GM19035 (cell line): ENCODE results near the gene MAML3.

Source experiments
- ATAC-seq: cut with Tn5 transposase; IDR thresholded peaks from one replicate; pipeline ENCODE4 v1.9.1; 2021; ENCODE audit not compliant: unreplicated experiment

The MAML3 gene

DNA sequence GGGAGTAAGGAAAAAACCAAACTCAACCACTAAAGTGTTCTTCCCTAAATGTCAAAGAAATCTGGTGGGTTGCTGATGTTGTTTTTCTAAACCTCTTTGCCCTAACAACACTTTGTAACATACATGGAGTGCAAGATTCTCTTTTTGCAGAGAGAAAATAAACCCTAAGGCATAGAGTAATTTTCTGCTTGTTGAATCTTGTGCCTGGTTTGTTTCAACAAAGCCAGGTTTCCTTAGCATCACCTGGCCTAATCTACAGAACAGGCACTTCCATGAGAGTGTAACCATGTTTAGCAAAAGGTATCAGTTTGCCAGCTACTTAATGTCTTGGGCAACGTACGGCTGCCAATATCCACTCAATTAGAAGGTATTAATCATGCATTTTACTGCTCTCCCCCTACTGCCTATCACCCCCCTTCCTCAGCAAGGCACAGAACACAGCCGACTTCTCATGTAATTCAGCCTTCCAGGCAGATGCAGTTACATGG lies 219.2 kb downstream of the MAML3 start:
- ATAC-seq: no peak

DNA sequence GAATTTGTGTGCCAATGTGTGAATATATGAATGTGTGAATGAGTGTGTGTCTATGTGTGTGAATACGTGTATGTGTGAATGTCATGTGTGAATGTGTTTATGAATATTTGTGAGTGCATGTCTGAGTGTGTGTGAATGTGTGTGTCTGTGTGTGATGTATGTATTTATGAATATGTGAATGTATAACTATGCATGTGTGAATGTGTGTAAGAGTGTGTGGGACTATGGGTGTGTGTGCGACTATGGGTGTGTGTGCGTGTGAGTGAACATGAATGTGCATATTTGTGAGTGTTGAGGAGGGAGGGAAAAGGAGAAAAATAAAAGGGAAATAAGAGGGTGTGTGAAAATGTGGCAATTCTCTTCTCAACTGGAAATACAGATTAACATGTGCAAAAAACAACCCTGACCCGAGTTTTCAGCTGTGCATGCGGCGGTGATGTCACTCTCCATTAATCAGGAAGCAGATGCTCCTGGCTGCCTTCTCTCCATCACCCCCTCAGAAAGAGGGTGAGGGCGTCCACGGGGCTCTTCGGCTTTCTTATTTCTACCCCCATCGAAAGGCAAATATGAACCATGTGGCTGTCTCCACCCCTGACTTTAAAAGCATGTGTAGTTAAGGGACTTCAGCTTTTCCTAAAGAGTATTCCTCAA lies 219.8 kb downstream of the MAML3 start:
- no peak for ATAC-seq

DNA sequence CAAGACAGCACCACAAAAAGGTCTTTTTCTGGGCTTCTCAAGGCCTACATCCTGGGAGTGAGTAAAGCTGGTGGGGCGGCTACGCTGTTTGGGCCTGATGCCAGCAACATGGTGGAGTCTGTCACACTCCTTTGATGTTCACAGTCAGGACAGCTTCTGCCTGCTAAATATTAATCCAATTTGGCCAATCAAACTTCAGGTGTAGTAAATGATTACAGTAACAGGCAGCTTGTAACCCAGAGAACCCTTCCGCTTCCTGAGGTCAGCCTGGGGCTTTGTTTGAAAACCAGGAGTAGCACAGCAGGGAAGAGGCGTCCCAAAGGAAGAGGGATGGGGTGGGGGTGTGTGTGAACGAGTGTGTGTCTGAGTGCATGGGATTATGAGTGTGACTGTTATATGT lies 220.4 kb downstream of the MAML3 start:
- no peak for ATAC-seq

DNA sequence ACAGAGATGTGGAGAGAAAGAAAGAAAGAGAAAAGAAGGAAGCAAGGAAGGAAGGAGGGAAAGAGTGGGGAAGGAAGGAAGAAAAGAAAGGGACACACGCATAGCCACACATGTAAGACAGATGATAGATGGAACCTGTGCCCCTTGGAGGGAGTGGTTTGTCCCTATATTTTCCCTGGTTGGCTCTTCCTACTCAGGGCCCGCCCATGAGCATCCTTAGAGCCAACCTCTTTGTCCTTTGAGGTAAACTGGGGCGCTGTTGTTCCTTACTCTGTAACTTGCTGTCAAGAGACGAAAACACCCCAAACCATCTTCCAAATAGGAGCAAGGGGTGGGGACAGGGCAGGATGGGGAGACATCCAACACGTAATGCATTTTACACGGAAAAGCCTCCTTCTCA lies 220.9 kb downstream of the MAML3 start:
- no peak for ATAC-seq

DNA sequence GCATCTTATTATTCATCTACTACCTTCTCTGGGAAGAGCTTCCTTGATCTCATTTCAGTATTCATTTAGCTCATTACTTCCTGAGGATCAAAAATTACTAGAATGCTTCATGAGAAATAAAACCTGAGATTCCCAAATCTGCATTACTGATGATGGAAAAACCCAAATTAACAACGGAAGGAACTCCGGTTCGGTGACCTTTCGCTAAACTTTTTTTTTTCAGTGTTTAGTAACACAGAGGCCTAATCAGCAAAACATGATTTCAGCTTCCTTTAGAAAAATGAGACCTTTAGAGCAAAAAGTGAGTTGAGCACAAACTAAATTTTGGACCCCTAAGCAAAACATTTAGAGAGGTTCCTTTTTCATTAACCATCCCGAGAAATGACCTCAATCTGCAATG lies 229.2 kb downstream of the MAML3 start:
- no peak for ATAC-seq

DNA sequence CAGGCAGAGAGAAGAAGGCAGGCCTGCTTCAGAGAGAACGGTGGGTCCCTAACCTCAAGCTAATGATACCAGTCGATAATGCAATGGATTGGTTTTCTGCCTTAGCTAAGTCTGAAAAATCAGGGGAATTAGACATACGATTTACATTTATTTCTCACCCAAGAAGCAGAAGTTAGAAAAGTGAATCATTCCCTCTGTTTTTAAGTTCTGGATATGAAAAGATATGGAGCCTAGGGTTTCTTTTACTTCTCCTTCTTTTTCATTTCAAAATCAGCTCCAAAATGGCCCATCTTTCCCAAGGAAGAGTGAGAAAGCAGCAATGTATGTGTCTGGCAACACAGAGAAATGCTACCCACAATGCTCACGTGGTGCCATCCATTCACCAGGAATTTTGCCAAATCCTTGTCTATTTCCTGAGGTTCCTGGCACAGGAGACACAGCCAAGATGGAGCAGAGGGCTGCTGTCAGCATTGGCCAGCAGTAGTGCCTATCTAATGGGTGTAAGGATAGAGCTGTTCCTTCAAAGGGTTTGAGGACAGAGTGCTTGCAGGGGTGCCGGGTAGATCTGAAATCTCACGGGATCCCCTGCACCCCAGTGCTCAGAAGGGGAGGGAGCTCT lies 231.5 kb downstream of the MAML3 start:
- ATAC-seq: no peak

DNA sequence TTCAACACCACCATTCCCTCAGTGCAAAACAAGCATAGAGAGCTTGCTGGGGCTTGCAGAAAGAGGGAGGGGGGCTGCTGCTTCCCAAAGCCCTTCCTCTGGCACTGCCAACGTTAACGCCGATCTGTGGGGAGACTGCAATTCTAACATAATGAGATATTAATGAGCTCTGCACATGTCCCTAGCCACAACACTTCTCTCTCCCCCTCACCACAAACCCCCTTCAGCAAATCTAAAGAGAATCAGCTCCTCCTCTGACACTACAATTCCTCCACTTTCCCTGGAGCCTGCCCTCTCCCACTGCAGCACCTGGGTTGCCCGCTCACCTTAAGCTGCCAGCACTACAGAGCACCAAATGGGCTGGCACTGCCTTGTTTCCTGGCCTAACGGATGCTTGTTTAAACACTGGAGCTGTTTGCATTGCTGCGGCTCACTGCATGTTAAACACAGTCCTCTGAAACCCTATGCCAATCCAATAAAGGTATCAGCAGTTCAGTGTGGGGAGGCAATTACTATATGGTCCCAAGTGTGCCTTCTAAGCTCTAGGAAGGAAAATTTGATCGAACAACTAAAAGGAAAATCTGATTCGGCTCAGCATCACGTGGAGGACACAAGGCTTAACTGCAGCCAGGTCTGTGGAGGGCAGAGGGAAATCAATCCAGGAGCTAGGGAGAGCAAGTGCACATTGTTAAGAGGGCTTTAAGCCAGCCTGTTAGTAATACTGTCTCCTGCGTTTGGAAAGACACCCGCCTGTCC lies 232.4 kb downstream of the MAML3 start:
- no peak for ATAC-seq

DNA sequence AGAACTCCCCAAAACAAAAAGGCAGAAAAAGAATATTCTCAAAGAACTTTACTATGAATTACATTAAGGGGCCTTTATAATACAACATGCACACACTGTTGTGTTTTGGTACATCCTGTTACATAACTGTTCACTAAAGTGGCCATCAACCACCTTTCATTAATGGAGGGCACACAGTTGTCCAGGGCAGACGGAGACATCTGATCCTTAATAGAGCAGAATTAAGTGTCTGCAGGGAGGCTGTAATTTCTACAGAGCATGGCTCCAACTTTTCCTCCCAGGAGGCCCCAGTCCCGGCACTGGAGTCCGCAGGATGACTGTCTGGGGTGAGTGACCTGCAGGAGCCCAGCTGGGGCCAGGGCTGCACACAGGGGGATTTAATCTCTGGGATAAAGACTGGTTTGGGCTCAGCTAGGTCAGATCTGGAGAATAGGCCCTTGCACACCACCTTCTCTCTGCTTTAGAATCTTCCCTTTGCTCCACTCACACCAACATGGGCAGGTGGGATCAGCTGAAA lies 233.4 kb downstream of the MAML3 start:
- ATAC-seq: no peak

DNA sequence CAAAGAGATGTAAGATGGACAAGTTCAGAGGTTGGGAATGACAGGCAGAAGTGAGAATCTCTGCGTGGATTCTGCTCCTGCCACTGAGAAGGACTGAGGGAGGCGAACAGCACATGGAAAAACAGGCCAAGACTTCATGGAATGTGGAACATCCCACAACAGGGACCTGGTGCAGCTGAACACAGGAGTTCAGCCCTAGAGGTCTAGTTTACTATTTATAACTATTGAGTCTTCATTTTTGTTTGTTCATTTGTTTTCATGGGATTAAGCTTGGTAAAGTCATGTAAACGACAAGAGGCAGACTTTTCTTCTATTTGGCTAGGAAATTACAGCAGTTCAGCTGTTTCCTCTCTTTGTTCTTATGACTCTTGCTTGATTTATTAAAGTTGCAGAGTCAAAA lies 234.5 kb downstream of the MAML3 start:
- ATAC-seq: no peak

DNA sequence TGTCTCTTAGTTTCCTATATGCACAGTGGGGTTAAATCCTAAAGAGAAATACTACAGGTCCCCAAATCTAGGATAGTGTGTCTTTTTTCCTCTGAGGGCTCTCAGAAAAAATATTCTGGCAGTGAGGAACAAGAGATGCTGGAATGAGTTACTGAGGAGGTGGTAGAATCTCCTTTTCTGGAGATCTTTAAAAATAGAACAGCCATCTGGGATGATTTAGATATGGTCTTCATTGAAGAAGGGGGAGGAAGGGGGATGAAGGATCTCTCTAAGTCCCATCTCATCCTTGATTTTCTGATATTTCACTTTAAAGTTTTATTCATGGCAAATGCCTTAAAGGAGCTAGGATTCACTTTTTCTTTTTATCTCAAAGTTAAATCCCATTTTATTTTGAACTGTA lies 235.0 kb downstream of the MAML3 start:
- no peak for ATAC-seq

DNA sequence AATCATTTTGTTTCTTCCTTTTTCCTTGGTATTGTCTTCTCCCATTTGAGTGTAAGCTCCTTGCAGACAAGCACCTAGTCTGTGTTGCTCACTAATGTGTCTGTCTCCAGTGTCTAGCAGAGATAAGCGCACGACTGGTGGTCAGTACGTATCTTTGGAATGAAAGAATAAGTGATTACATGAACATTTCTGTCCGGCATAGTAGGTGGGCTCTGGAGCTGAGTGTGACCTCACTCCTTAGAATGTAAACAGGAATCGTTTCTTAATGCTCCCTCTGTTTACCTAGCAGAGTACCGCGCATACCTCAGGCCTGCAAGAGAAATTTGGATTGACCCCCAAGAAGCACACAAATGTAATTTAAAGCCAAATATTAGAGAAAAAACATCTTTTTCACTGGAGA lies 235.4 kb downstream of the MAML3 start:
- ATAC-seq: no peak

DNA sequence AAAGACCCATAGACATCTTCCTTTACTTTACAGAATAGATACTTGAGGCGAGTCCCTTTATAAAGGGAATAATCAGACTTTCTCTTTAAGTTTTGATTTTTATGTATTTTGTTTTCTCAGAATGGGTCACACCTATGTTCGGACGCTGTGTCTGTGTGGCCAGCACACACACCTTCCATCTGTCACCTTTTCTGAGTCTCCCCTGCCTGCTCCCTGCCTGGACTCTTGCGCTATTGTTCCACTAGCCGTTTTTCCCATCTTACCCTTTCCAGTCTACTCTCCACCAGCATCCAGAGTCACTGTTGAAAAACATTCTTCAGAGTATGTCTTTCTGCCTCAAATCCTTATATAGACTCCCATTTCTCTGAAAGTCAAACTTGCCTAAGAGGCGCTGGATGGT lies 236.1 kb downstream of the MAML3 start:
- no peak for ATAC-seq

DNA sequence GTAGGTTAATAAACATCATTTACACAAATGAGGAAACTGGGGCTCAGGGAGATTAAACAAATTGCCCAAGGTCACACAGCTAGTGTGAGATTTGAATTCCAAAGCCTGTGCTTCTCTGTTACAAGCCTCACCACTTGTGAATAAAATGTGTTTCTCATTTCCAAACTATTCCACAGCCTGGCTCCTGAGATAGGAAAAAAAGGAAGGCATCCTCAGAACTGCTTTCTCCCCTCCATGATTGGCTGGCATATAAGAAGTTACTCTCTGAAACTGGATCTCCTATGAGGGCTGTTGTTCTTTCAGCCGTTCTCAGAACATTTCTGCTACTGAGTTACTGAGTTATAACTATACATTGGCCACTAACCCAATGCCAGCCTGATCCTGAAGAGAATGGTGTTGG lies 237.9 kb downstream of the MAML3 start:
- no peak for ATAC-seq

DNA sequence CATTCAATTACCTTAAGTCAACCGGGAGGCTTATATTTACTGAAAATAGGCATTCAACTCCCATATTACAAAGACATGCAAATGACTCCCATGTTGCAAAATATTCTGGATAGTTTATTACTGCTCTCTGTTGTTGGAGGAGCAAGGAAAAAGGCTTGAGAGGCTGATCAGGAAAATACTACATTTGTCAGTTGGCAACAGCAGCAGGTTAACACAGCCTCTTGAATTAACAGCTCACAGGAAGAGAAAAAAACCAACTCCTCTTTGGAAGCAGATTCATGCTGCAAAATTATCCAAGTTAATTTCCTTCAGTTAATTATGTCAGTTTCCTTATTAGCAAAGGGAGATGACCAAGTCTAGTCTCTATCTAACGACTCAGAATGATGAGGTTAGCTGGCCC lies 238.9 kb downstream of the MAML3 start:
- no peak for ATAC-seq

DNA sequence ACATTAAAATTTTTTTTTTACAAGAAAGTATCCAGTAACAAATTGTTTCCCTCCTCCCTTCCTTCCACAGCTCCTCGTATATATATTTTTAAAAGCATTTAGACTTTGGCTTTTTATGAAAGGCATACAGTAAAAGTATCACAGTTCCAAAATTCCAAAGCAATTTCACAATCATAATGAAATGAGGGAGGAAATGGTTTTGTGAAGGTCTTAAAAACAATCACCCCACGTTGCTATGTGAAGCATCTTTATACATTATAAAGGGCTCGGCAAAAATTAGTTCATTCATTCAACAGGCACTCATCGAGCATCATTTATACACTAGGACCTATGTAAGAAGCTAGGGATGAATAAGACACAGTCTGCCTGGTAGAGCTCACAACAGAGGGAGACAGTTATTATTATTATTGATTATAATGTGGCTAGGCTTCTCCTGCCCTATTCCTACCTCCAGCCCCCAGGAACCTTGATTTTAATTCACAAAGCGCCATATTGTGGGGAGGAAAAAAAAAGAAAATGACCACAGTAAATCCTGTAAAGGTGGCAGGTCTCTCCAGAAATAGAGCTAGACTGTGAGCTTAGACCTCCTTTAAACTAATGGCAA lies 239.9 kb downstream of the MAML3 start:
- ATAC-seq: no peak

DNA sequence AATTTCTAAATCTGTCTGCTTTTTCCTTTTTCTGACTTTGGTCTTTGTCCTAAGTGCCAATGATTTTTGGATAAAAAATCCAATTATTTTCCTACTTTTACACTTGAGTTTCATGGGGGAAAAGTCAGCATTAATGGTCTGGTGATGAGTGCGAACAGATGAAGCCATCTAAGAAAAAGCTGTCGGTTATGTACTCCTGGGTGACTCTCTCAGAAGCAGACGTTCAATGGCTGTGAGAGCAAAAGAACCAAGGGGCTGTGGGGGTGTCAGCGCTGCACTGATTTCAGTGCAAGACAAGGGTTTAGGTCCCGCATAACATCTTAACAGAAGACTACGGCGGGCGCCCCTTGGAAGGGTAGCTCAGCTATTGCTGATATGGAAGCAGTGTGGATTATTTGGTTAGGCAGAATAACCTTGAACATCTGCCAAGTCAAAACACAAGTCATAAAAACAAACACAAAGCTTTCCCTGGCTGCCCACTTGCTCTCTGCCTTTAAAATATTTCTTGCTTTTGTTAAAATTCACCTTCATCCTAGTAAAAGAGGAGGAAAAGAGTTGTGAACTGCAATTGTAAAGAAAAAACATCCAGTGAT lies 240.5 kb downstream of the MAML3 start:
- ATAC-seq: no peak

DNA sequence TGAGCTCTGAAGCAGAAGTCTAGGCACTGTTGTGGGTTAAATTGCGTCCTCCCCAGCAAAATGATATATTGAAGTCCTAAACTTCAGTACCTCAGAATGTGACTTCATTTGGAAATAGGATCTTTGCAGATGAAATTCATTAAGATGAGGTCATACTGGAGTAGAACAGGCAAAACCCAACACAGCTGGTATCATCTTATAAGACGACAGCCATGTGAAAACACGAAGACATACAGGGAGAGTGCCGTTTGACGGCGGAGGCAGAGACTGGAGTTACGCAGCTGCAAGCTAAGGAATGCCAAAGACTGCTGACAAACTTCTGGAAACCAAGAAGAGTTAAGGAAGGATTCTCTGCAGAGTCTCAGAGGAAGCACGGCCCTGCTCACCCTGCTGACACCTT lies 241.5 kb downstream of the MAML3 start:
- no peak for ATAC-seq

DNA sequence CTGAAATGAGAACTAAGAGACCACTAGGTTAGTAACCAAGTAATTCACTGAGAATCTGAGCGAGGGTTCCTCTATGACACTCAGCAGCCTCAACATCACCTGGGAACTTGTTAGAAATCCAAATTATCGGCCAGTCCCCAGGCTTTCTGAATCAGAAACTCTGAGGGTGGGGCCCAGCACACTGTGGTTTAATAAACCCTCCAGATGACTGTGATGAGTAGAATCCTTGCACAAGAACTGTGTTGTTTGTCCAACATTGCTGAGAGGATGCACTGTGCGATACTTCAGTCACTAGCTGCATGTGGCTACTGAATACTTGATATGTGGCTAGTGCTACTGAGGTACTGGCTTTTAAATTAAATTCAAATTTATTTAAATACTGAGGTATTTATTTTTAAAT lies 243.9 kb downstream of the MAML3 start:
- no peak for ATAC-seq

DNA sequence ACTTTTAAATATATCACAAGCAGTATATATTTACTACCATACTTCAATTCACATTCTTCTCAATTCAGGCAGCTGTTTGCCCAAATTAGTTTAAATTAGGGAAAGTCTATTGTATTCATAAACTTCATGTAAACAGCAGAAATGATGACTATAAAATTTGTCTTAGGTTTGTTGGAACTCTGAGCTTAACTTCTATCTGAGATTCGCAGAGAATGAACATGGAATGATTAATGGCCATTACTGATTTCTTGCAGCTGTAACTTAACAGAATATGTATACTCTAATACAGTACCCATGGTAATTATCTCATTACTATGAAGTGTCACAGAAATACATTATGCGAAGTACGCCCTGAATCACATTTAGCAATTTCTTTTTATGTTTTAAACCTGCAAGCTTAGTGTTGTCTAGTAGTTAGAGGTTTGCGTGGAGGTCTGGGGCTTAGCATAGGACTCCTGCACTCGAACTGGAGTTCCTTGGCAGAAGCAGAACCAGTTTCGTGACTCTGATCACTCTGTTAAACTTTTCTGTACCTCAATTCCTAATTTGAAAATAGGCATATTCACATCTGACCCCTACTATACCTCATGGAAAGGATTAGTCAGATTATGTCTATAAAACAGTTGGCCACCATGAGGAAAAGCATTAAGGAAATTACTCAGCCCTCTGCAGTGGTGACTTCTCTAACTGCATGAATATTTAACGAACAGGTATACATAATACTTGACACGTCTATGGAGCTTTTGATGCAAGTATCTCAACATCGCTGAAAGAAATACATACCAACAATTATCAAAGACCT lies 245.1 kb downstream of the MAML3 start:
- ATAC-seq: no peak

DNA sequence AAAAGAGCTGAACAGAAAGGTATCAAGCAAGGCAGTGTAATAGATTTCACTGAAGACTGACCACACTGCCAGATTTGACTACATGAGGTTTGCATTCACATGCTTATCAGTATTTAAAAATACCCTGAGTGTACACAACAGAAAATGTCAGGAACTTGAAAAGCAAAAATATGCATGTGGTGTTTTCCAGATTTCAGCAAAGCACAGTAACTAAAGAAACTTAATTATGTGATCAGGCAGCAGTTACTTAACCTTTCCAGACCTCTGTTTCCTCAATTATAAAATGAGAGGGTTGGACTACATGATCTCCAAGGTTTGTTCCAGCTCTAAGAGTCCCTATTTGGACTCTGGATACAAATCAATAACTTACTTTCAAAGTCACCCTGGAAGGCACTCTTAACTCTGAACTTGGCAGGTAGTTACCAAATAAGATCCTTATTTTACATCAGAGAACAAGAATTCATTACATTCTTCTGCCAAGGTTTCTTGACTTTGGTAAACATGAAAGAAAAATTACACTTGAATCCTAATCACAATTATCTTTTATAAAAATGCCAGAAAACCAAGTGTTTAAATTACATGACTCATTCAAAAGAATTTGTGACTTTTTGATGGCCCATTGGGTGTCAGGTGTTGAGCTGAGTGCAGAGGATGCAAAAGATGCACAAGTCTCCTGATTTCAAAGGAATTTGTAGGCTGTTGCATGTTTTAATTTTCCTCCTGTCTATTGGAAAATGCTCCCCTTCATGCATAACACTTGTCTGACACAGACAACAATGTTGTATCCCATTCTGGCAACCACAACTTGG lies 246.8 kb downstream of the MAML3 start:
- ATAC-seq: no peak
